Hematopoietic multipotent progenitor cell treated with erythropoietin and hydrocortisone succinate and interleukin-3 and kit ligand, for 6 days (in vitro differentiated cells): ENCODE results near the gene MEX3A.
"Not testable (repeated sequence)": the region's sequence is repeated elsewhere in the genome, so short reads cannot be mapped to it uniquely, and the experiment has no call there.

Experiments
- DNase-seq: peaks from one replicate; pipeline ENCODE4 v3.0.0-alpha.2; 2015

Gene MEX3A

DNA sequence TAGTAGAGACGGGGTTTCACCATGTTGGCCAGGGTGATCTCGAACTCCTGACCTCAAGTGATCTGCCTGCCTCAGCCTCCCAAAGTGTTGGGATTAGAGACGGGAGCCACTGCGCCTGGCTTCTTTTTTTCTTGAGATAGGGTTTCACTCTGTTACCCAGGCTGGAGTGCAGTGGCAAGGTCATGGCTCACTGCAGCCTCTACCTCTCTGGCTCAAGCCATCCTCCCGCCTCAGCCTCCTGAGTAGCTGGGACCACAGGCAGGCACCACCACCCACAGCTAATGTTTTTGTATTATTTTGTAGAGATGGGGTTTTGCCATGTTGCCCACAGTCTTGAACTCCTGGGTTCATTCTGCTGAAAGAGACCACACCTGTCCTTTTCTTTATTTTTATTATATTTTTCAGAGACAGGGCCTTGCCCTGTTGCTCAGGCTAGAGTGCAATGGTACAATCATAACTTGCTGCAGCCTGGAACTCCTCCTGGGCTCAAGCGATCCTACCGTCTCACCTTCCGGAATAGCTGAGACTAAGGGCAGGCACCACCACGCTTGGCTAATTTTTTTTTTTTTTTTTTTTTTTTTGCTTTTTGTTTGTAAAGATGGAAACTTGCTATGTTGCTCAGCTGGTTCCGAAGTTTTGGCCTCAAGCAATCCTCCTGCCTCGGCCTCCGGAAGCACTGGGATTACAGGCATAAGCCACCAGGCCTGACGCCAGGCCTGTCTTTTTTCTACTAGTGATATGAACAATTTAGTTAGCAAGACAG is 35.3 kb upstream of the MEX3A start:
- DNase-seq: no peak

DNA sequence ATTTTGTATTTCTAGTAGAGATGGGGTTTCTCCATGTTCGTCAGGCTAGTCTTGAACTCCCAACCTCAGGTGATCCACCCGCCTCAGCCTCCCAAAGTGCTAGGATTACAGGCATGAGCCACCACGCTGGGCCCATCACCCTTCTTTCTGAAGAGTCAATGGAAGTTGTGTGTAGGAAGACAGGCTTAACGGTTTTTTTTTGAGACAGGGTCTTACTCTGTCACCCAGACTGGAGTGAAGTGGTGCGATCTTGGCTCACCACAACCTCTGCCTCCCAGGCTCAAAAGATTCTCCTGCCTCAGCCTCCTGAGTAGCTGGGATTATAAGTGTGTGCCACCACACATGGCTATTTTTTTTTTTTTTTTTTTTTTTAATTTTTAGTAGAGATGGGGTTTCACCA is 34.5 kb upstream of the MEX3A start:
- not testable (repeated sequence) for DNase-seq

DNA sequence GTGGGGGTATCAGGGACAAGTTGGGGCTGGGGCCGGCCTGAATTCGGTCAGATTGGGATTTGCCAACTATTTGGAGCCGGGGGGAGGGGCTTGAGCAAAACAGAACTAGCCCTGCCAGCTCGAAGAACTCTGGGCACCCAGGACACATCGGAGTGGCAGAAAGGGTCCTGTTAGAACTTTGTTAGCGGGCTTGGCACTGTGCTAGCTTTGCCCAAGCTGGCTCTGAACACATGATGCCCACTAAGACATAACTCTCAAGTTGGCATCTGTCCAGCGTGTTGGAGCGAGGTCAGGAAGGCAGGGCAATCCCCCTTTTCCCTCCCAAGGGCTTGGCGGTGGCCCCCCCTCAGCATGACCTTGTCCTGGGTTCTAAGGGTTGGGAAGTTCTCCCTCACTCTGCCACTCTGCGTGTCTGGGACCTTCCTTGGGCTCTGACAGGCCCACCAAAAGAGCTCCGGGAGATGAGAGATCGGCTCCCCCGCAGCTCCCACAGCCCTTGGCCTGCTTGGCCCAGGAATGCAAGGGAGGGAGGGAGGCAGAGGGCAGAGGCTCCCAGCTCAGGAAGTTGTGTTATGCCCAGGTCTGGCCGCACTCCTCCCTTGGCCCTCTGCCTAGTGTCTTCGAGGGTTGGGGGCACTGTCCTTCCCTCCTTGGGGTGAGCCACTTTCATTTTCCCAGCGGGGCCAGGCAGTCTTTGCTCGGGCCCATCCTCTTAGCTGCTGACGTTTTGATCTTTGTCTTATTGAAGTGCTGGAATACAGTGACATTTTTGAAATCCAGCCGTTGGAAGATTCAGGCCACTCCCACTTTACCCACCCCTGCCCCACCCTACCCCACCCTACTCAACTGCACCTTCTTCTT is 33.5 kb upstream of the MEX3A start:
- DNase-seq: peak; percentile 81

DNA sequence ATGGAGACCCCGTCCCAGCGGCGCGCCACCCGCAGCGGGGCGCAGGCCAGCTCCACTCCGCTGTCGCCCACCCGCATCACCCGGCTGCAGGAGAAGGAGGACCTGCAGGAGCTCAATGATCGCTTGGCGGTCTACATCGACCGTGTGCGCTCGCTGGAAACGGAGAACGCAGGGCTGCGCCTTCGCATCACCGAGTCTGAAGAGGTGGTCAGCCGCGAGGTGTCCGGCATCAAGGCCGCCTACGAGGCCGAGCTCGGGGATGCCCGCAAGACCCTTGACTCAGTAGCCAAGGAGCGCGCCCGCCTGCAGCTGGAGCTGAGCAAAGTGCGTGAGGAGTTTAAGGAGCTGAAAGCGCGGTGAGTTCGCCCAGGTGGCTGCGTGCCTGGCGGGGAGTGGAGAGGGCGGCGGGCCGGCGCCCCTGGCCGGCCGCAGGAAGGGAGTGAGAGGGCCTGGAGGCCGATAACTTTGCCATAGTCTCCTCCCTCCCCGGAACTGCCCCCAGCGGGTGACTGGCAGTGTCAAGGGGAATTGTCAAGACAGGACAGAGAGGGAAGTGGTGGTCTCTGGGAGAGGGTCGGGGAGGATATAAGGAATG is 32.8 kb upstream of the MEX3A start:
- peak; percentile 63 for DNase-seq

DNA sequence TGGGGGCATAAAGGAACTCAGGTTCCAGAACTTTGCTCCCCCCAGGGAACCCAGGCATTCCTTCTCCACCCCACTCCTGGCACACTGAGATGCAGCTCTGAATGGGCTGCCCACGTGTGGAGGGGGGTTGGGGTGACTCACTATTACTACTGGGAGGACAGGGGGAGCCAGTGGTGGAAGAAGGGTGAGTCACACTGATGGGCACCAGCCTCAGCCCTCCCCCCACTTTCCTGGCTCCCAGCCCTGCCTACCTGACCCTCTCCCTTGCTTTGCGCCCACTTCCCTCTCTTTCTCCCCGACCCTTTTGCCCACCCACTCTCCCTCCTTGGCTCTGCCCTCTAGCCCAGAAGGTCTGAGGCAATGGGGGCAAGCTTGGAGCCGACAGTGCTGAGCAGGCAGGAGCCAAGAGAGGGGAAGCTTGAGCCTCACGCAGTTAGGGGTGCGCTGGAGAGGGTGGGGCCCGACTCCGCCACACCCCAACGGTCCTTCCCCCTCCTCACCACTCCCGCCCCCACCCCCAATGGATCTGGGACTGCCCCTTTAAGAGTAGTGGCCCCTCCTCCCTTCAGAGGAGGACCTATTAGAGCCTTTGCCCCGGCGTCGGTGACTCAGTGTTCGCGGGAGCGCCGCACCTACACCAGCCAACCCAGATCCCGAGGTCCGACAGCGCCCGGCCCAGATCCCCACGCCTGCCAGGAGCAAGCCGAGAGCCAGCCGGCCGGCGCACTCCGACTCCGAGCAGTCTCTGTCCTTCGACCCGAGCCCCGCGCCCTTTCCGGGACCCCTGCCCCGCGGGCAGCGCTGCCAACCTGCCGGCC is 32.0 kb upstream of the MEX3A start, which contains the start of gene LMNA:
Gene LMNA, plus strand, starts transcription at position 611 of the 818 bp plus-strand sequence. CDS start 208 bp downstream, outside the sequence.
- DNase-seq: peak; percentile 98

DNA sequence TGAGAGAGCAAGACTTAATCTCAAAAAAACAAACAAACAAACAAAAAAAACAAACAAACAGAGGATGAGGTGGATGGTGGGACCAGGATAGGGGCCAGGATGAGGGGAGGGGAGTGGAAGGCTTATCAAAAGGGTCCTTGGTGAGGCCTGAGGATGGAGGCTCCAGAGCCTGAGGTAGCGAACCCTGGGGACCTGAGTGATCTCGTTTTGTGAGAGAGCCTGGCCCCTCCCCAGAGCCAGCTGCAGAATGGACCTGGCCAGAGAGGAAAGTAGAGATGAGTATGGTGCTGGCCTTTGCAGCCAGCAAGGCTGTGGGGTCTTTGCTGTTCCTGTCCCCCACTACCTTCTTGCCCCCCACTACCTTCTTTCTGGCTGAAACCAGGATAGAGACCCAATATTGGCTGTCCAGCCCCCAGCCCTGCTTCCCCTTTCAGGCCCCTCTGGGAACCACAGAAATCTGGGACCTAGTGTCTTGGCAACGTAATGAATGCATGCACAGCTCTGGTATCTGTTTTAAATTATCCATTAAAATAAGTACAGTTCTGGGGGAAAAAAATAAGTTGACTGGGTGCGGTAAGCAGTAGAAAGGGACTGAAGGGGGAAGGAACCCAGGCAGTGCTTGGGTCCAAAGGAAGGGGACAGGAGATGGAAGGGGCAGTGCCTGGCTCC is 31.2 kb upstream of the MEX3A start:
- DNase-seq: no peak

DNA sequence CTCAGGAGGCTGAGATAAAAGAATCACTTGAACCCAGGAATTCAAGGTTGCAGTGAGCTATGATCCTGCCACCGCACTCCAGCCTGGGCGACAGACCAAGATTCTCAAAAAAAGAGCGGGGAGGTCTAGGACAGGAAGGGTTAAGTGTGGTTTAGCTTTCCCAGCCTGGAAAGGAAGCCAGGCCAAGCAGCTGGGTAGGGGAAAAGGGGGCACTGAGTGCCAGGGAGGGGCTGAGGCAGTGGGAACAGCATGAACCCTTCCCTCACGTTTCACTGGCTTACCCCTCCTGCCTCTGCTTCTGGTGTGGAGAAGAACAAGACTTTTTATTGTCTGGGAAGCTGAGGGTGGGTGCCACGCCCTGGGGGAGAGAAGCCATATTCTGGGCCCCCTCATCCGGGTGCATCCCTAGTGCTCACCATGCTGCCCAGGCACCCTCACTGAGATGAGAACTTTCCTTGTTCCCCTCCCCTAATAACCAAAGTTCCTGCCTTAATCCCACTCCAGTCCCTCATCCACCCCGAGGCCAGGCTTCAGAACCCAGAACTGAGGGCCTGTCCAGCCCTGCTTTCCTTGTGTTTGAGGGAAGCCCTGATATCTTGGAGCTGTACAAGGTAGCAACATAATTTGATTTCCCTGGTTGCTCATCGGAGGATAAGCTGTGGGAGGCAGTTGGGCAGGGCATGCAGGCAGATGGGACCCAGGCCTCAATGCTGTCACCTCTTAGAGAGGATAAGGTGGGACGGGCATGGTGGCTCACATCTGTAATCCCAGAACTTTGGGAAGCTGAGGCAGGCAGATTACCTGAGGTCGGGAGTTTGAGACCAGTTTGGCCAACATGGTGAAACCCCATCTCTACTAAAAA is 30.2 kb upstream of the MEX3A start:
- DNase-seq: no peak

DNA sequence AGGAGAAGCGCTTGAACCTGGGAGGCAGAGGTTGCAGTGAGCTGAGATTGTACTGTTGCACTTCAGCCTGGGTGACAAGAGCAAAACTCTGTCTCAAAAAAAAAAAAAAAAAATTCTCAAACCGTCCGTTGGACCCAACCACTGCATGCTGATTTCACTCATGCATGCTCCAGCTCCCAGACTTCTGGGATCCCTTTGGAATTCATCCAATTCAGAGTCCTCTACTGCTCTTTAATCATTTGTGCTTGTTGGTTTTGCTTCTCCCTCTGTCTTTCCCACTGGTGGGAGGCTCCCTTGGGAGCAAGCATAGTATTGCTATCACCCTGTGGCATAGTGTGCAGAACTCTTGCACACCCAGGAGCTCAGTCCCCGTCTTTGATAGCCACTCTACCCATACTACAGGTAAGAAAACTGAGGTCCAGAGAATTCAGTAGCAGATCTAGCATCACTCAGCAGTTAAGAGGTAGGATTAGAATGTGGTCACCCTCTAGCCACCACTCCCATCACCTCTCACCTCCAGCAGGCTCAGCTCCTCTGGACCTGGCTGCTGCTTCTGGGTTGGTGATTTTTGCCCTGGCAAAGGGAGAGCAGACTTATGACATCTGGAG is 29.2 kb upstream of the MEX3A start:
- DNase-seq: no peak

DNA sequence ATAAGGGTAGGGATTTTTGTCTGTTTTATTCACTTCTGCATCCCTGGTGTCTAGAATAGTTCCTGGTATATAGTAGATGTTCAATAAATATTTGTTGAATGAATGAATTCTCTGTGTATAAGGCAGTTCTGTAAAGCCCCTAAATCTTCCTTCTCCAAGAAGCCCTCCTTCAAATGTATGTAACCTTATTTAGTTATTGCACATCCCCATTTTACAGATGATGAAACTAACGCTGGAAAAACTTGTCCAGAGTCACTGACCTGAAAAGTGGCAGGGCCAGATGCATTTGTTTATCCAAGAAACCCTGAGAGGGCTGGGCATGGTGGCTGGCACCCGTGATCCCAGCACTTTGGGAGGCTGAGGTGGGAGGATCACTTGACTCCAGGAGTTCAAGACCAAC is 28.0 kb upstream of the MEX3A start:
- no peak for DNase-seq

DNA sequence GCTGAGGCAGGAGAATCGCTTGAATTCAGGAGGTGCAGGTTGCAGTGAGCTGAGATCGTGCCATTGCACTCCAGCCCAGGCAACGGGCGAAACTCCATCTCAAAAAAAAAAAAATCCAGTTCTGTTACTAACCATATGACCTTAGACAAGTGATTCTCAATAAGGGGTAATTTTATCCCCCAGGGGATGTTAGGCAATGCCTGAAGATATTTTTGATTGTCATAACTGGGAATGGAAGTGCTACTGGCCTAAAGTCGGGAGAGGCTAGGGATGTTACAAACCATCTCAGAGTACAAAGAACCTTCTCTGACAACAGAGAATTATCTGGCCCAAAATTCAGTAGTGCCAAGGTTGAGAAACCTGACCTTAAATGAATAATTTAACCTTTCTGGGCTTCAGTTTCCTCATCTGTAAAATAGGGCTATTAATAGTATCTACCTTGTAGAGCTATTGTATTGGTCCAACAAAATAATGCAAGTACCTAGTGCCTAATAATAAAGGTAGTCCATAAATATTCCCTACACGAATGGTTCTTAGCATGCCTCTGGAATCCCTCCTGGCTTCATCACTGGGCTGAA is 26.5 kb upstream of the MEX3A start:
- DNase-seq: no peak

DNA sequence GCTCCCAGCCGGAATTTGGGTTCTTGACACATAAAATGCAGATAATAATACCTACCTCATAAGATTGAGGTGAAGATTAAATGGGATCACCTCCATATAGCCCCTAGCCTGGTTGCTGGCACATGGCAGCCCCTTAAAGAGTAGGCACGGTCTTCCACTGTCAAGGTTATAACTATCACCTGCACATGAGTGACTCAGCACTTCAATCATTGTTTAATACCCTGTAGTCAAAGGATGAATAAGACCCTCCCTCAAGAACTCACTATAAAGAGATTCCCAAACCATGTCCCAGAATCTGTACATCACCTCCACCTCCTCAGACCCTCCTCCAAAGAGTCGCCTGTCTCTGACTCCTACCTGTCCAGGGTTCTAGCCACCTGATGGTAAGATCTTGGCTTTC is 25.8 kb upstream of the MEX3A start:
- DNase-seq: no peak

DNA sequence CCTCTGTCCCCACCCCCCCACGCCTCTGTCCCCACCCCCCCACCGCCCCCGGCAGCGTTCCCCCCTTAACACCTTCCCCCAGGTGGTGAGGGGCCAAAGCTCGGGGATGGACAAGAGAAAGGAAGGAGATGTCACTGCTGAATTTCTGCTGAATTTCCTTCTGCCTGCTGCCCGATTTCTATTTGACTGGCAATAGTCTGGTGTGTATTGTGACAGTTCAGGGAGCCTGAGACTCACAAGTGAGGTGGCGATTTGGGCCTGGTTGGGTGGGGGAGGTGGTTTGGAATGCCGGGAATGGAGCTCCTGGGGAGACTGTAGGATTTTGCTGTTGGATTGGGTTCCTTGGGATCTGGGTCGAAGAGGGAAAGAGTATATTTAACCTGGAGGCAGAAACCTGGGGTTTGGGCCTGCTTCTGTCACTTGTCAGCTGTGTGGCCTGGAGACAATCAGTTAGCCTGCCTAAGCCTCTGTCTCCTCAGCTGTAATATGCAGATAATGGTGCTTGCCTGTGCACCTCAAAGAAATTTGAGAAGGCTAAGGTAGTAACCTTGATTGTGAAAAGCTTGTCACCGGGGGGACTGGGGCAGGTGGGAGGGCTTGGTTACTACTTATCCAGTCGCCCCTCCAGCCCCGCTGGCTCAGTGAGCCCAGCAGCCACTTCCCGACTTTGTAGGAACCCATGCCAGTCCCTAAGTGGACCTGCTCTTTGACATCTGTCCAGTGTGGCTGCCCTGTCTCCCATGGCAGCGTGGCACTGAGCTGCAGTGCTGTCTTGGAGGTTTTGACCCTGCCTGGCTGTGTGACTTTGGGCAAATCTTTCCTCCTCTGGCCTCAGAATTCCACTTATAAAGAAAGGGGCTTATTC is 24.6 kb upstream of the MEX3A start:
- DNase-seq: peak; percentile 76

DNA sequence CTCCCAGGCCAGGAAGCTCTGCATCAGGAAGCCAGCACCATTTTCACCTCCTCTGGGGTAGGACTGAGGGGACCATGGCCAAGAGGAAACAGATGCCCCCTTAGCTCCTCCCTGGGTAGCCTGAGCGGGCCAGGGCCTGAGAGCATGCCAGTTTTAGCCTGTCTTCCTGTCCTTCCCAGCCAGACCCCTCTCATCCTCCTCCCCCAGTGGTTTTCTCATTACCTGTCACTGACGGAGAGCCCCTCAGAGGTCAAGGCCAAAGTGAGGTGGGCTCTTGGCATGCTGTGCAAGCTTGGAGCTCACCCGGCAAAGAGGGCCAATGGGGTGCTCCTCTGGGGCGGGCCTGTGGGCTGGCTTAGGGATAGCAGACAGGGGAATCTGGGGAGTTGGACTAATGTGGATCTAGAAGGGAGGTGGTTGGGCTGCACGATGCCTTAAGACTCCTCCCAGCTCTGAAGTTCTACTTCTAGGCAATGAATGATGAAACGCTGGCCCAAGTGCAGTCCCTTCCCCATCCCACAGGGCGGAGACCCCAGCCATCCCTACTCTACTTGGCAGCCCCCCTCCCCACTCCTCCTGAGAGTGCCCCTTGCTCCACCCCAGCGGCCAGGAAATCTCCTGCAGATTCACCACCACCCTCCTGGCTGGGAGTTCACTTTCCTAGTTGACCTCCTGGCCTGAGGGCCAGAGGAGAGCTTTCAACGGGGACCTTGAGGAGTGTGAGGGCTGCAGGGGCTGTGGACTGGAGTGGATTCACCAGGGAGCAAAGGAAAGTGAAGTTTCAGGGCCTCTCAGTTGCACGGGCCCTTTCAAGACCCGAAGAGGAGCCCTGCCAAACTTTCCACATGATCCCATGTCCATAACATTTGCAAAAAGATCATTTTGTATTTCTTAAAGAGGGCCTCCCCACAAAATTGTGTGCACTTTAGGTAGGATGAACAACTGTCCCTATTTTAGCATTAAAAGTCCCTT is 22.9 kb upstream of the MEX3A start:
- DNase-seq: peak; percentile 63

DNA sequence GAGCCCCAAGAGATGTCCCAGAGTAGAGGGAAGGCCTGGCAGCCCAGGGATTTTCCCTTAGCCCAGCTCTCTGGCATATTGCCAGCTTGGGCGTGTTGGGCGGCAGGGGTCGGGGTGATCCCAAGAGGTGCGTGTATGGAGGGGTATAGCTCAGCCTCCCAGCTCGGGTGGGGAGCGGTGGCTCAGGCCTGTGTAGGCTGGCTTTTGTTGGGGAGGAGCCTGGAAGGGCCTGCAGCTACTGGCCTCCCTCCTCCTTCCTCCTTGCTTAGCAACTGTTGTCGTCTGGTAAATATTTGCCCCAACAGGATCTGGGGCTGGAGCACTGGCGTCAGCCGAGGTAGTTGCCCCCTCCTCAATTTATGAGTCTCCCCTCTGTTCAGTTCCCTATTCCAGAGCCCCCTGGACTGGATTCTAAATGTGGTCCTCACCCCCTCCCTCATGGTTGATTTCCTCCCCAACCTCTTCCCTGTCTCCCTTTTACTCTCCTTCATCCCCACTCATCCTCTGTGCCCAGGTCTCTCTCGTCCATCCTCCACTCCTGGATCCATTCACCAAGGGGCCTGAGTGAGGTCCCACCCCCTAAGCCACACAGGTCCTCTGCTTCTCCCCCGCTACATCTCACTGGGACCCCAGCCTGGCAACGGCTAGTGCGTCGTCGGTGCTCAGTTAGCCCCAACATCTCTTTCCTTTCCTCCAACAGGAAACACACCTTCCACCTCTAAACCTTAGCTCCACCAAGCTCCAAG is 22.0 kb upstream of the MEX3A start:
- peak; percentile 89 for DNase-seq

DNA sequence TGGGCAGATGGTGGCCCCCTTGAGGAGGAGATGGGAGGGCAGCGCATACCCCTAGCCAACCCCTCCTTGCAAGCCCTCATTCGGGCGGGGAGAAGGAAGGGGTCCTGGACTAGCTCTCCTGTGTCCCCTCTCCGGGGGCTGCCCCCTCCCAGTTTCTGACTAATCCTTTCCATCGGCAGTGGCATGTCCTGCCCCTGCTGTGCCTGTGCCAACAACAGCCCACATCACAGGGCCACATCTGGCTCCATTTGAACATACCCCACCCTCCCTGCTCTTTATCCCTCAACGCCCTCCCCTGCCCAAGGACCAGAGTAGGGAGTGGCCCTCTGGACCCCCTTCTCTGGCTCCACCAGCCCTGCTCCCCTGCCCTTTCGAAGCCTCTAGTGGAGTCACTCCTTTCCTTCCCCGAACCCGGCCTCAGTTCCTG is 21.3 kb upstream of the MEX3A start:
- peak; percentile 94 for DNase-seq

DNA sequence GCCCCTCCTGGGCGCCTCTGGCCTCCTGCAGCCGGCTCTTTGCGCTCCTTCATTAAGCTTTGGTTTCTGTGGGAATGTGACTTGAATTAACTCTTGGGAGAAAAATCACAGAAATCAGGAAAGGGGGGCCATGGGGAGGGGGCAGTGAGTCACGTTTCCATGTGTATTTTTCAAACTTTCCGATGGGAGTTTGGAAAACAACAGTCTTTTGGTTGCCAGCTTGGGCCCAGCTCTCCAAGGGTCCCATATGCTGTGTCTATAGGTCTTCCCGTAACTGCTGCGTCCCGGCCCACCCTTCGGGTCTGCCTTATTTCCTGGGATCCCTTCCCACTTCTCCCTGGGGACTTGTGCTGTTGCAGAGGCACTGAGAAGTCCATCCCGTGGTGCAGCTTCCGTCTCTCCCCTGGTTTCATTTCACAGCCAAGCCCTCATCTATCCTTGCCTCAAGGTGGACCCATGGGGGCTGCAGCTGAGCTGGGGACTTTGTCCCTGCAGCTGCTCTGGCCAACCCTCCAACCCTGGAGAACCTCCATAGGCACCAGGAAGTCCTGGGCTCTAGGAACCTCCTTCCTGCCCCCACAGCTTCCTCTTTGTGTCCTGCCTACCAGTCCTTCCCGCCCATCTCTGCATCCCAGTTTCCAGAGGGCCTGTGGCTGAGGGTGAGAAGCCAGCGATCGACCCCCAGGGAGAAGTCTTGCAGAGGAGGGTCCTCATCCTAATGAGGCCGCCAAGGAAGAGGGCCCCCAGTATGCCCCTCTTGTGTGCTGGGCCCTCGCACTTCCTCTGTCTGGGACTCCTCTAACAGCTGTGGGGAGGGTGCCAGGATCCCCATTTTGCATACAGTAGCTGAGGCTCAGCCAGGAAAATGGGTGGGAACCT is 20.6 kb upstream of the MEX3A start:
- DNase-seq: no peak
